ENCODE data around the gene TMEFF1. TPM values are rescaled to one million over a fixed set of nuclear protein-coding genes. Genes with fewer than 3 reads are reported as not detected.

Gene TMEFF1
- total and polyA plus RNA-seq, 2 of the 8 experiments (the other 6 are each of a cell fraction or from before 2014, with no cell fraction given): 13.5 to 68.2 TPM

DNA sequence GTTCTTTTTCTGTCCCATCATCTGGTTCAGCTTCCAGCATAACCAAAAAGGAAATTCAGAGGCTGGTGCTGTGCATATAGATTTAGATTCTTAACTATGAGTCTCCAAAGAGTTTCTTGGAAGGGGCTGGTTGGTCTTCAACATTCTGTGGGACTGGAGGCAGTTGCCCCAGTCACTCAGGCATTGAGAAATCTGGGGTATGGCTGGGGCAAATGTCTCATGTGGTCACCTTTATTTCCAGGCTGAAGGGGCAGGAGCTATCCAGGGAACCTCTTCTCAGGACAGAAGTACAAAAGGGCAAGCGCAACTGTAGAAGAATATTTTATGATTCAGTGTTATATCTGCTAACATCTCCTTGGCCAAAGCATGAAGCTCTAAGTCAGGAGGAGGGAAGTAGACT is 15.4 kb upstream of the TMEFF1 start:
- FAIRE-seq (no peak), DNase-seq (ENCODE audit: low read depth in 1 of 2, low spot score in 2 of 2) (no peak)
- H3K4ac ChIP-seq (replicated peaks; ENCODE audit: insufficient read length, low read depth, low read length): no peak overlapping the region
- H3K9ac ChIP-seq (replicated peaks in 1 of 4; ENCODE audit: extremely low read depth in 1 of 4, low read depth in 3 of 4, low read length in 3 of 4): no peak overlapping the region
- H2BK5ac ChIP-seq (ENCODE audit: low read depth, low read length): no peak overlapping the region
- no peak overlapping the region for H3K18ac ChIP-seq (ENCODE audit: extremely low read depth, low read length)
- H3K23ac ChIP-seq (ENCODE audit: insufficient read length): no peak overlapping the region
- no peak overlapping the region for H3K27ac ChIP-seq (ENCODE audit: low read depth, low read length)
- no peak overlapping the region for H3K14ac ChIP-seq (ENCODE audit: insufficient read length)
- no peak overlapping the region for H4K8ac ChIP-seq (ENCODE audit: extremely low read depth, insufficient read depth, low read length)
- ChIA-PET CTCF (ENCODE audit: partially characterized antibody) (interaction anchor here (1.6 kb wide), 1 partner anchor 19 kb away, joined by 4 read pairs; no protein-coding TSS in a partner anchor), POLR2A (ENCODE audit: partially characterized antibody) (no interaction called here)
- H3K4me3 ChIP-seq (ENCODE audit: extremely low read depth in 1 of 4, insufficient read depth in 2 of 4, low read depth in 3 of 4, low read length in 4 of 4): no peak overlapping the region
- no peaks in the 10 kb centered on the region for H3K79me1 ChIP-seq (ENCODE audit: low read depth, low read length)
- H2AFZ ChIP-seq (ENCODE audit: low read length): no peak overlapping the region
- no peak overlapping the region for H3K4me2 ChIP-seq (ENCODE audit: insufficient read depth in 1 of 2, low read depth in 2 of 2, low read length in 2 of 2)
- no peaks in the 10 kb centered on the region for H3K9me3 ChIP-seq (ENCODE audit: insufficient read depth in 2 of 2, low read depth in 1 of 2, low read length in 1 of 2)
- no peaks in the 10 kb centered on the region for H3K27me3 ChIP-seq (replicated peaks in 1 of 4; ENCODE audit: control insufficient read depth in 3 of 4, extremely low read depth in 1 of 4, insufficient read depth in 3 of 4, low read length in 3 of 4)
- no peak overlapping the region for H4K5ac ChIP-seq (ENCODE audit: insufficient read length, low read depth, low read length)
- H2BK120ac ChIP-seq (replicated peaks; ENCODE audit: low read depth, low read length): no peak overlapping the region
- H2BK12ac ChIP-seq (ENCODE audit: low read depth, low read length): no peak overlapping the region
- H4K91ac ChIP-seq (replicated peaks; ENCODE audit: insufficient read length, low read length): no peak overlapping the region
- H3K4me1 ChIP-seq (replicated peaks in 1 of 4; ENCODE audit: control insufficient read depth in 3 of 4, insufficient read depth in 4 of 4, low read length in 3 of 4): peaks cover 0 to 4% (median 2%) of the 10 kb centered on the region in 4 experiments; a peak in 3 of 7 replicates
- H2AK5ac ChIP-seq (ENCODE audit: low read depth, low read length): no peak overlapping the region
- peaks cover 0 to 12% (median 4%) of the 10 kb centered on the region in 4 experiments; a peak in 3 of 8 replicates for H3K36me3 ChIP-seq (ENCODE audit: control insufficient read depth in 2 of 4, insufficient read depth in 4 of 4, low read length in 3 of 4)
- peaks cover 0 to 2% of the 10 kb centered on the region in 2 experiments for H4K20me1 ChIP-seq (replicated peaks in 1 of 2; ENCODE audit: control insufficient read depth in 1 of 2, insufficient read depth in 2 of 2, low read length in 2 of 2)
- H2BK15ac ChIP-seq (ENCODE audit: low read length): no peak overlapping the region
- H3K56ac ChIP-seq (replicated peaks; ENCODE audit: insufficient read length, low read depth, low read length): no peak overlapping the region
- no peak overlapping the region for H2BK20ac ChIP-seq (ENCODE audit: low read length)
- WGBS, 2 experiments (ENCODE audit: extremely low coverage in 1 of 2, insufficient coverage in 1 of 2, insufficient read length in 1 of 2, insufficient replicate concordance in 2 of 2, low coverage in 1 of 2, low lambda C conversion rate in 2 of 2, missing lambda C conversion rate in 1 of 2): 92% methylated on average over 1 of the region's 1 CpG; no CpG with 5 or more reads in 1 of the 2 experiments
- no peaks in the 10 kb centered on the region for H3K23me2 ChIP-seq (ENCODE audit: low read depth, low read length)
- no peaks in the 10 kb centered on the region for H3K79me2 ChIP-seq (ENCODE audit: control insufficient read depth in 1 of 2, insufficient read depth in 2 of 2, low read length in 2 of 2)
- TF ChIP-seq, protein P1, sequence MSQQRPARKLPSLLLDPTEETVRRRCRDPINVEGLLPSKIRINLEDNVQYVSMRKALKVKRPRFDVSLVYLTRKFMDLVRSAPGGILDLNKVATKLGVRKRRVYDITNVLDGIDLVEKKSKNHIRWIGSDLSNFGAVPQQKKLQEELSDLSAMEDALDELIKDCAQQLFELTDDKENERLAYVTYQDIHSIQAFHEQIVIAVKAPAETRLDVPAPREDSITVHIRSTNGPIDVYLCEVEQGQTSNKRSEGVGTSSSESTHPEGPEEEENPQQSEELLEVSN (IDR thresholded peaks at IDR 0.05): no peak
- no peak for TF ChIP-seq SIX5 (IDR thresholded peaks at IDR 0.05; ENCODE audit: low read depth, low read length)
- TF ChIP-seq TBP (IDR thresholded peaks at IDR 0.05; ENCODE audit: low read depth, low read length): no peak
- no peak for TF ChIP-seq POLR2A (IDR thresholded peaks at IDR 0.05; ENCODE audit: control extremely low read depth in 1 of 2, low read depth in 2 of 2, low read length in 2 of 2)
- TF ChIP-seq KDM4A (IDR thresholded peaks at IDR 0.05; ENCODE audit: low read depth, low read length, severe bottlenecking): no peak
- TF ChIP-seq HDAC6 (IDR thresholded peaks at IDR 0.05; ENCODE audit: low read depth, low read length): no peak
- no peak for TF ChIP-seq BRCA1 (IDR thresholded peaks at IDR 0.05; ENCODE audit: low read depth, low read length)
- TF ChIP-seq JUND (IDR thresholded peaks at IDR 0.05; ENCODE audit: low read length): no peak
- no peak for TF ChIP-seq NRF1 (IDR thresholded peaks at IDR 0.05; ENCODE audit: low read depth, low read length)
- TF ChIP-seq TAF1 (IDR thresholded peaks at IDR 0.05; ENCODE audit: low read depth, low read length): no peak
- no peak for TF ChIP-seq CHD1 (IDR thresholded peaks at IDR 0.05; ENCODE audit: low read depth, low read length)
- no peak for TF ChIP-seq ATF2 (IDR thresholded peaks at IDR 0.05; ENCODE audit: low read length)
- no peak for TF ChIP-seq POLR2AphosphoS5 (IDR thresholded peaks at IDR 0.05; ENCODE audit: low read depth, low read length)
- TF ChIP-seq MAFK (IDR thresholded peaks at IDR 0.05; ENCODE audit: low read depth, low read length): no peak
